IPS-NIHi11 (cell line): ENCODE results near the gene FAM234B.
"Not testable (repeated sequence)": the region's sequence is repeated elsewhere in the genome, so short reads cannot be mapped to it uniquely, and the experiment has no call there.

Experiments used
- DNase-seq: peaks from one replicate; pipeline ENCODE4 v3.0.0; 2012; ENCODE audit warnings: mixed read lengths, low spot score

FAM234B gene

GRCh38 chr12:13023811-13024530, 20.2 kb upstream of the FAM234B start:
- DNase-seq, result peak; percentile 46

- no peak for DNase-seq
These were observed 19.7 kb upstream of the FAM234B start for GRCh38 chr12:13024531-13024916.

- DNase-seq, result no peak
These were observed 17.9 kb upstream of the FAM234B start for GRCh38 chr12:13026286-13026685.

GRCh38 chr12:13027032-13027431, 17.1 kb upstream of the FAM234B start:
- no peak for DNase-seq

GRCh38 chr12:13027508-13027907, 16.7 kb upstream of the FAM234B start:
- no peak for DNase-seq

GRCh38 chr12:13028825-13029570, 15.2 kb upstream of the FAM234B start:
- peak; percentile 17 for DNase-seq

GRCh38 chr12:13030541-13031291, 13.5 kb upstream of the FAM234B start:
- DNase-seq, result no peak

GRCh38 chr12:13032164-13032563, 12.0 kb upstream of the FAM234B start:
- DNase-seq, result no peak

GRCh38 chr12:13033476-13033875, 10.7 kb upstream of the FAM234B start:
- no peak for DNase-seq

- DNase-seq, result not testable (repeated sequence)
These were observed 8.8 kb upstream of the FAM234B start for GRCh38 chr12:13035335-13035734.

- no peak for DNase-seq
These were observed 7.3 kb upstream of the FAM234B start for GRCh38 chr12:13036881-13037280.

GRCh38 chr12:13038491-13039161, 5.6 kb upstream of the FAM234B start:
- DNase-seq, result no peak

- DNase-seq, result no peak
These were observed 4.7 kb upstream of the FAM234B start for GRCh38 chr12:13039328-13039956.

- DNase-seq, result no peak
These were observed 3.0 kb upstream of the FAM234B start for GRCh38 chr12:13041224-13041623.

- DNase-seq, result no peak
These were observed 1.4 kb upstream of the FAM234B start for GRCh38 chr12:13042666-13043230.

- peak; percentile 27 for DNase-seq
These were observed 722 bp downstream of the FAM234B start for GRCh38 chr12:13044906-13045299.

GRCh38 chr12:13045816-13046215, 1.6 kb downstream of the FAM234B start:
- no peak for DNase-seq

GRCh38 chr12:13046964-13047363, 2.8 kb downstream of the FAM234B start:
- no peak for DNase-seq

- DNase-seq, result no peak
These were observed 5.6 kb downstream of the FAM234B start for GRCh38 chr12:13049816-13050215.

GRCh38 chr12:13052421-13052820, 8.2 kb downstream of the FAM234B start:
- no peak for DNase-seq

- not testable (repeated sequence) for DNase-seq
These were observed 9.4 kb downstream of the FAM234B start for GRCh38 chr12:13053617-13054016.
